ENCODE data around the gene ZMYND19. TPM values are rescaled to one million over a fixed set of nuclear protein-coding genes. Genes with fewer than 3 reads are reported as not detected.

Gene ZMYND19
- total RNA-seq, 1 donor from 2014 or later = 15.6 TPM

GRCh38 chr9:137593176-137593575 lies 2.9 kb upstream of the ZMYND19 start:
- intact Hi-C loops (cut with DNase I) = no loop called here
- DNase-seq (ENCODE audit: low spot score) (no peak), ATAC-seq (no peak)

- DNase-seq (ENCODE audit: low spot score) (no peak), ATAC-seq (no peak)
- intact Hi-C loops (cut with DNase I) = no loop called here
Observed at GRCh38 chr9:137592767-137593166, 2.5 kb upstream of the ZMYND19 start.

GRCh38 chr9:137590123-137590468 lies 216 bp downstream of the ZMYND19 start:
- DNase-seq (ENCODE audit: low spot score) = no peak
- intact Hi-C loops (cut with DNase I) = no loop called here

GRCh38 chr9:137589441-137590122 lies 730 bp downstream of the ZMYND19 start:
- intact Hi-C loops (cut with DNase I) = no loop called here
- DNase-seq (ENCODE audit: low spot score) = no peak
- ATAC-seq = no peak

More at GRCh38 chr9:137590123-137590468, 216 bp downstream of the ZMYND19 start:
- ATAC-seq = no peak

- ATAC-seq (no peak), DNase-seq (ENCODE audit: low spot score) (no peak)
- intact Hi-C loops (cut with DNase I) = no loop called here
Observed at GRCh38 chr9:137588891-137589290, 1.4 kb downstream of the ZMYND19 start.

- ATAC-seq (no peak), DNase-seq (ENCODE audit: low spot score) (no peak)
- intact Hi-C loops (cut with DNase I) = no loop called here
Observed at GRCh38 chr9:137588311-137588710, 2.0 kb downstream of the ZMYND19 start.

GRCh38 chr9:137586854-137587253 lies 3.5 kb downstream of the ZMYND19 start:
- ATAC-seq = no peak
- intact Hi-C loops (cut with DNase I) = no loop called here

GRCh38 chr9:137583957-137584356 lies 6.4 kb downstream of the ZMYND19 start:
- intact Hi-C loops (cut with DNase I) = no loop called here
- DNase-seq (ENCODE audit: low spot score) (no peak), ATAC-seq (no peak)

More at GRCh38 chr9:137586854-137587253, 3.5 kb downstream of the ZMYND19 start:
- no peak for DNase-seq (ENCODE audit: low spot score)

GRCh38 chr9:137583347-137583746 lies 7.0 kb downstream of the ZMYND19 start:
- no peak for ATAC-seq
- intact Hi-C loops (cut with DNase I) = no loop called here
- DNase-seq (ENCODE audit: low spot score) = no peak

- no peak for ATAC-seq
- intact Hi-C loops (cut with DNase I) = no loop called here
- no peak for DNase-seq (ENCODE audit: low spot score)
Observed at GRCh38 chr9:137582286-137582860, 7.9 kb downstream of the ZMYND19 start.

- intact Hi-C loops (cut with DNase I) = no loop called here
- DNase-seq (ENCODE audit: low spot score) (no peak), ATAC-seq (no peak)
Observed at GRCh38 chr9:137581361-137582285, 8.7 kb downstream of the ZMYND19 start.

GRCh38 chr9:137580954-137581322 lies 9.4 kb downstream of the ZMYND19 start:
- no peak for ATAC-seq
- intact Hi-C loops (cut with DNase I) = no loop called here
- no peak for DNase-seq (ENCODE audit: low spot score)

GRCh38 chr9:137580209-137580953 lies 9.9 kb downstream of the ZMYND19 start:
- intact Hi-C loops (cut with DNase I) = no loop called here
- ATAC-seq (no peak), DNase-seq (ENCODE audit: low spot score) (no peak)

GRCh38 chr9:137579259-137579604 lies 11.1 kb downstream of the ZMYND19 start:
- intact Hi-C loops (cut with DNase I) = no loop called here
- DNase-seq (ENCODE audit: low spot score) (no peak), ATAC-seq (no peak)

GRCh38 chr9:137578518-137579258 lies 11.6 kb downstream of the ZMYND19 start, which contains the start of gene DPH7:
TSS of gene DPH7 (minus strand) at chr9:137578925. CDS start at chr9:137578777, 148 bp downstream.
- peak; percentile 97 for ATAC-seq
- DNase-seq (ENCODE audit: low spot score) = peak; percentile 98
- intact Hi-C loops (cut with DNase I) = no loop called here

- ATAC-seq (no peak), DNase-seq (ENCODE audit: low spot score) (no peak)
- intact Hi-C loops (cut with DNase I) = no loop called here
Observed at GRCh38 chr9:137575716-137576411, 14.4 kb downstream of the ZMYND19 start.

- DNase-seq (ENCODE audit: low spot score) (no peak), ATAC-seq (no peak)
- intact Hi-C loops (cut with DNase I) = no loop called here
Observed at GRCh38 chr9:137575364-137575715, 15.0 kb downstream of the ZMYND19 start.

GRCh38 chr9:137574192-137574591 lies 16.1 kb downstream of the ZMYND19 start:
- intact Hi-C loops (cut with DNase I) = no loop called here
- DNase-seq (ENCODE audit: low spot score) (no peak), ATAC-seq (no peak)

Data from sciatic nerve (tissue), 2 donors.